Cerebellar nuclear complex (tissue), 1 donor: ENCODE measurements around the gene HINFP.
A peak's percentile ranks its signal among the peaks of the same experiment; 100 is the strongest.
"Not testable (repeated sequence)": the region's sequence is repeated elsewhere in the genome, so short reads cannot be mapped to it uniquely, and the experiment has no call there.

Experiments
- DNase-seq, 2 experiments: peaks; one replicate each; lab custom pipeline; 2025; lab: John Stamatoyannopoulos, UW

Gene HINFP

GRCh38 chr11:119155733-119156492 is 34.5 kb downstream of the HINFP start:
- no peak for DNase-seq

GRCh38 chr11:119156496-119156895 is 35.1 kb downstream of the HINFP start:
- no peak for DNase-seq

- DNase-seq = no peak
Observed at GRCh38 chr11:119157063-119157462, 35.7 kb downstream of the HINFP start.

GRCh38 chr11:119158467-119158866 is 37.1 kb downstream of the HINFP start:
- DNase-seq = no peak

- no peak for DNase-seq
Observed at GRCh38 chr11:119160151-119160550, 38.8 kb downstream of the HINFP start.

- DNase-seq = no peak
Observed at GRCh38 chr11:119161871-119162270, 40.5 kb downstream of the HINFP start.

- peak in 1 of 2 experiments; percentile 3 for DNase-seq
Observed at GRCh38 chr11:119166368-119167076, 45.1 kb downstream of the HINFP start.

- DNase-seq = not testable (repeated sequence)
Observed at GRCh38 chr11:119167077-119167458, 45.7 kb downstream of the HINFP start.

GRCh38 chr11:119167933-119168332 is 46.6 kb downstream of the HINFP start:
- DNase-seq = no peak

GRCh38 chr11:119168471-119169281 is 47.3 kb downstream of the HINFP start, which contains the start of gene NLRX1:
TSS of gene NLRX1 (plus strand) at chr11:119168725. CDS start at chr11:119171404, 2,679 bp downstream.
- DNase-seq = peak in 1 of 2 experiments; percentile 43

- no peak for DNase-seq
Observed at GRCh38 chr11:119169282-119169719, 47.9 kb downstream of the HINFP start.

GRCh38 chr11:119172513-119172912 is 51.1 kb downstream of the HINFP start:
- DNase-seq = no peak

- no peak for DNase-seq
Observed at GRCh38 chr11:119173453-119173852, 52.1 kb downstream of the HINFP start.

GRCh38 chr11:119175493-119176077 is 54.2 kb downstream of the HINFP start:
- DNase-seq = no peak

- DNase-seq = no peak
Observed at GRCh38 chr11:119178166-119178680, 56.8 kb downstream of the HINFP start.

GRCh38 chr11:119179342-119179741 is 58.0 kb downstream of the HINFP start:
- no peak for DNase-seq

GRCh38 chr11:119179983-119180382 is 58.6 kb downstream of the HINFP start:
- DNase-seq = no peak

GRCh38 chr11:119180729-119181676 is 59.6 kb downstream of the HINFP start:
- no peak for DNase-seq

- DNase-seq = no peak
Observed at GRCh38 chr11:119181677-119182412, 60.5 kb downstream of the HINFP start.

GRCh38 chr11:119184399-119184798 is 63.0 kb downstream of the HINFP start:
- not testable (repeated sequence) for DNase-seq
